Stimulated activated CD8-positive, alpha-beta memory T cell treated with anti-CD3 and anti-CD28 coated beads, Interleukin-7, amount 100 ng/mL, for 1 hour (primary cell): ENCODE measurements around the gene TANC1.

Experiments
- DNase-seq, 2 donors: peaks; one replicate each; pipeline ENCODE4 v3.0.0-alpha.2; 2020; ENCODE audit warnings: low read depth in 2 of 2

The TANC1 gene

DNA sequence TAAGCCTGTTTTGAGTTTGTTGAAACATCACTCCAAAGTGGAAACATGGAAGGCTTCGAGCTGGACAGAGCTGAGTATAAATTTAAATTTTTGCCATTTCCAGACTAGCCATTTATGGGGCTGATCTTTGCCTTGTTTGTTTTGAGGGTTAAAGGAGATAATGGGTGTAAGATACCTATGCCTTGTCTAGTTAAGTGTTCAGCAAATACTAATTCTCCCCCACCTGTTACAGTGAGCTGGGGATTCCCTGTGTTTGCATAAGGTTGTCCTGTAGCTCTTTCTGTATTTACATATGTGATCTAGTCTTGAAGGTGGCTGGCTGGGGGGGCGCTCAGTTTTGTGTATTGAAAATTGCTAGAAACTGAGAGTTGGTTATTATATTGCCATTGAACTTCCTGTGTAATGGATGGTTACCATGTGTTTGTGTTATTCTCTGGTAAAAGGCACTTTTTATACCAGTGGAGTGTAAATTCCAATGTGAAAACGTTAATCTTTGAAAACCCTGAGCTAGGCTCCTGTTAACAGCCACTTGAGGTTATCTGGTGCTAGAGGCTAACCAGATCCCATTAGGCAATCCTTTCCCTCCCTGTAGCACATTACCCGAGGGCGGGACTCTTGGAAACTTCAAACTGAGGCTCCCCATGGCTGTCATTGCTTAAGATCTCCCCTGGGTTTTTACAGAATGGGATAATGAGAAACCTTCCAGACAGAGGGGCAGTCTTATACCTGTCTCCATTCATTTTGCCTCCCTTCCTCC is 26.7 kb downstream of the TANC1 start:
- DNase-seq = no peak

GRCh38 chr2:158995677-158996049 is 27.2 kb downstream of the TANC1 start:
- no peak for DNase-seq

- DNase-seq = no peak
These were observed 28.0 kb downstream of the TANC1 start for GRCh38 chr2:158996378-158996993.

GRCh38 chr2:158997037-158997790 is 28.8 kb downstream of the TANC1 start:
- DNase-seq = no peak

DNA sequence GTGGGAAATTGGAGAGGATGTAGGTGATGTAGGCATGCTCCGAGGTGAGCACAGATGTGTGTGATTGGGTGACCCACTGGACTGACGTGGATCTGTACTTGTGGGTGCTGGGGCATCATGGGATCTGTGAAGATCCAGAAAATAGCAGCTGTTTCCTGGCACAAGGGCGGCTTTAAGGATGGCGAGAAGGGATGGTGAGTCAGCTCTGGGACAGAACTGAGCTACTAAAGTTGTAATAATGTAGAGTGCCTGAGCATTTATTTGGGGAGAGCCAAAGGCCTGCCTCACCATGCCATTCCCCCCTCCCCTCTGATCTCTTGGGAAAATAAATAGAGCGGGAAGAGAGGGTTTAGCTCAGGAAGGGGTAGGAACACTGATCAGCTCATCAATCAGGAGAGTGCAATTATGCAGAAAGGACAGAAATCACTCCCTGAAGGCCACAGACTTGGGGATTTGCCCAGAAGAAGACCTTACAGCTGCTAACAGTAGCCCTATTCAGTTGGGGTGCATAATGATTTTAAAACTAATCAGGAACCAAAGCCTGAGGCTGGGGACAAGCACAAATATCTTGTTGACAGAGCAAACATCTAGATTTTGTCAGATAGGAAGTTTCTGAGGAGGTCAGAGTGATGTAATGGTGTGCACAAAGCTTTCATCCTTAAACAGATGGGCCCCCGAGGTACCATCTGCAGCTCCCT is 30.3 kb downstream of the TANC1 start:
- no peak for DNase-seq

DNA sequence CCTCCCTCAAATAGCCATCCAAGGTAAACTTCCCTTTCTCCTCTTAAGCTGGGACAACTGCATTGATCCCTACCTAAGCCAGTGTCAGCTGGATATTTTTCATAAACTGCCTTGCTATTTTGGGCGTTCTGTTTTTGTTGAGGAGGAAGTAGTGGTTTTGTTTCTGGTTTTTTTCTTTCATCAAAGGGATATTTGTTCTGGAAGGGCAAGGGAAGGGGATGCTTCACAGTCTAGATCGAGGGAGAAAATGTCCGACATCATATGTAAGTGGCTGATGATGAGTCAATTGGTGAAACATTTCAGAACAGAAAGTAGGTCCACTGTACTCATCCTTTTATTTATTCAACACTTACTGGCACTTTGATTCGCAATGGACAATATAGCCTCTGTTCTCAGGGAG is 31.0 kb downstream of the TANC1 start:
- DNase-seq = no peak

GRCh38 chr2:159000072-159000471 is 31.6 kb downstream of the TANC1 start:
- DNase-seq = no peak

GRCh38 chr2:159002462-159003111 is 34.1 kb downstream of the TANC1 start:
- DNase-seq = no peak

DNA sequence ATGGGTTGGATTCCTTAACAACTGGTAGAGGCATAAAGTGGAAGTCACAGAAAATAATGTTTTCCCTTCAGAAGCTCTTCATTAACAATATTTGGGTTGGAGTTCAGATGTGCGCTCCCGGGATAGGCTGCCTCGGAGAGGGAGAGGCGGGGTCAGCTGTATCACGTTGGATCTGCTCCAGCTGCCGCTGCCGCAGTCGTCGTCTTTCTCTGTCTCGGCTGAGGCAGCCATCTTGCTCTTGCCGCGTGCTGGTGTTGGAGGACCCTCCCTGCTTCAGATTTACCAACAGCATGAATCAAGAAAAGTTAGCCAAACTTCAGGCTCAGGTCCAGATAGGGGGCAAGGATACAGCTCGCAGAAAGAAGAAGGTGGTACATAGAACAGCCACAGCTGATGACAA is 35.1 kb downstream of the TANC1 start:
- DNase-seq = no peak

DNA sequence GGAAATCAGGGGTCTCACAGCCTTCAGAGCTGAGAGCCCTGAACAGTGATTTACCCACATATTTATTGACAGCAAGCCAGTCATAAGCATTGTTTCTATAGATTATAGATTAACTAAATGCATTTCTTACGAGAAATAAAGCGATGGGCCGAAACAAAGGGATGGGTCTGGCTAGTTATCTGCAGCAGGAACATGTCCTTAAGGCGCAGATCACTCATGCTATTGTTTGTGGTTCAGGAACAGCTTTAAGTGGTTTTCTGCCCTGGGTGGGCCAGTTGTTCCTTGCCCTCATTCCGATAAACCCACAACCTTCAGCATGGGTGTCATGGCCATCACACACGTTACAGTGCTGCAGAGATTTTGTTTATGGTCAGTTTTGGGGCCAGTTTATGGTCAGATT is 36.4 kb downstream of the TANC1 start:
- no peak for DNase-seq

- no peak for DNase-seq
These were observed 41.5 kb downstream of the TANC1 start for GRCh38 chr2:159009940-159010339.

GRCh38 chr2:159010340-159010739 is 41.9 kb downstream of the TANC1 start:
- no peak for DNase-seq

- no peak for DNase-seq
These were observed 42.5 kb downstream of the TANC1 start for GRCh38 chr2:159010963-159011362.

- DNase-seq = no peak
These were observed 43.7 kb downstream of the TANC1 start for GRCh38 chr2:159012142-159012541.

GRCh38 chr2:159013103-159013502 is 44.7 kb downstream of the TANC1 start:
- DNase-seq = no peak

GRCh38 chr2:159015174-159015573 is 46.7 kb downstream of the TANC1 start:
- DNase-seq = no peak

DNA sequence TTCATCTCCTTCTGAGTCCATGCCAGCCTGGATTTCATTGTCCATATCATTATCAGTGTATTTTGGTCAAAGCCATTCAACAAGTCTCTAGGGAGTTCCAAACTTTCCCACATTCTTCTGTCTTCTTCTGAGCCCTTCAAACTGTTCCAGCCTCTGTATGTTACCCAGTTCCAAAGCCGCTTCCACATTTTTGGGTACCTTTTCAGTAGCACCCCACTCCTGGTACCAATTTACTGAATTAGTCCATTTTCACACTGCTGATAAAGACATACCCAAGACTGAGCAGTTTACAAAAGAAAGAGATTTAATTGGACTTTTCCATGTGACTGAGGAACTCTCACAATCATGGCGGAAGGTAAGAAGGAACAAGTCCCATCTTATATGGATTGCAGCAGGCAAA is 47.4 kb downstream of the TANC1 start:
- DNase-seq = no peak

GRCh38 chr2:159017837-159018236 is 49.4 kb downstream of the TANC1 start:
- no peak for DNase-seq

DNA sequence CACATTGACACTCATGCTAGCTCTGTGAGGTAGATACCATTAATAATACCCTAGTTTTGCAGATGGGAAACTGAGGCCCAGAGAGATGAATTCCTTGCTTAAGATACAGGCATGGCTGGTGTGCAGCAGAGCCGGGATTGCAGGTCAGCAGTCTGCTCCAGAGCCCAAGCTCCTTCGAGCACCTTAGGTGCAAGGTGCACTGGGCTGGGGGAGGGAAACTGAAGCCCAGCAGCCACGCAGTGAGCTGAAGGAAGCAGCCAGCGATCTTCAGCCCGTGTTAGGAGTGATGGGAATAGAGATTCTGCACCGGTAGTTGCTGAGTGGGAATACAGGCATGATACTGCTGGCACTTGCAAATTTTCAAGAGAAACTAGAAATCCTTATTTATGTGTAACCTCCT is 50.6 kb downstream of the TANC1 start:
- no peak for DNase-seq

- DNase-seq = no peak
These were observed 53.6 kb downstream of the TANC1 start for GRCh38 chr2:159022019-159022418.

DNA sequence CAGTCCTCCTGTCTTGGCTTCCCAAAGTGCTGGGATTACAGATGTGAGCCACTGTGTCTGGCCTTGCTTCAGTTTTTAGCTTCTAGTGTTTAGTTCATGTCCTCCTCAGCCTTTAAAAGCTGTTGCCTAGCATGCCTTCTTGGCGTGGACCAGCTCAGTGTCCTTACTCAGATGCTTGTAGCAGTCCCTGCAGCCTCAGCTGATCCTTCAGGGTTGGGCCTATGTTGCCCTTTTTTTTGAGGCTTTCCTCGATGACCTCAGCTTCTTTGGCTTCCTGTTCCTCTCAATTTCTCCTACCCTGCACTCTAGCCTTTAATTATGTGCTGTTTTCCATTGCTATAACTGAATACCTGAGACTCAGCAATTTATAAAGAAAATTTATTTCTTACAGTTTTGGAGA is 57.7 kb downstream of the TANC1 start:
- DNase-seq = no peak

- DNase-seq = no peak
These were observed 60.3 kb downstream of the TANC1 start for GRCh38 chr2:159028776-159029175.
